GM19468 (cell line): Measurements from ENCODE around the gene TMEM114.
"Not testable (repeated sequence)": the region's sequence is repeated elsewhere in the genome, so short reads cannot be mapped to it uniquely, and the experiment has no call there.

Experiments used
- ATAC-seq: cut with Tn5 transposase; IDR thresholded peaks from one replicate; pipeline ENCODE4 v1.9.1; 2021; ENCODE audit warnings: mild to moderate bottlenecking, moderate library complexity, moderate number of reproducible peaks; ENCODE audit not compliant: unreplicated experiment; ENCODE audit errors: extremely low read depth

TMEM114 gene

DNA sequence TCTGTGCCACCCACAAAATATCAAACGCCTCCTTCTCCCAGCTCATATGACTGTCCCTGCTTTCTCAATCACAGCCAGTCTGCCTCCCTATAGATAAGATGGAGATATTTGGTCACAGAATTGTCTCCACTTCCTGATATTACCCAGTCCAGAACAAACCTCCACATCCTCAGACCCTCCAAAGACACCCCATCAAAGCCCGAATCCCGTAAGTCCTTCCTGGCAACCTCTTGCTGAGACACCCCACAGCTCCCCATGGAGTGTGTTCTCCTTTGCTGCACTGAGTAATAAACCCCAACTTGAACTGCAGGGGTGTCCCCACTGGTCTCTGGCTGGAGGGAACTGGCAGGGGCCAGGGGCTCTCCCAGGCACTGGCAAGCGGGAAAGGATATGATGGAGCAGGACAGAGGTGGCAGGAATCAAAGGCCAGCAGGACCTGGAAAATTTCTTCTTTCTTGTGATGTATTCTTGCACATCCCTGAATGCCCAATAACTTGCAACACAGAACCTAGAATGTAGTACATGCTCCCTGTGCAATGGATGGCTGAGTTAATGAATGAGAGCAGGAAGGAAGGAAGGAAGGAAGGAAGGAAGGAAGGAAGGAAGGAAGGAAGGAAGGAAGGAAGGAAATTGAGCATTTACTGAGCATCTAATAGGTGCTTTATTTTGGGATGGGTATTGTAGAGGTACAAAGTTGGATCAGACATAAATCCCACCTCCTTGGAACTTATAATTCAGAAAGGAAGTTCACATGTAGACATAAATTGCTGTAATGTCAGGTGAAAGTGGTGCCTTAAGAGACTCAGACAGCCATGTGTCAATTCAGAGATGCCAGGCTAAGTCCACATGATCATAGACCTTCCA lies 13.9 kb downstream of the TMEM114 start:
- no peak for ATAC-seq

DNA sequence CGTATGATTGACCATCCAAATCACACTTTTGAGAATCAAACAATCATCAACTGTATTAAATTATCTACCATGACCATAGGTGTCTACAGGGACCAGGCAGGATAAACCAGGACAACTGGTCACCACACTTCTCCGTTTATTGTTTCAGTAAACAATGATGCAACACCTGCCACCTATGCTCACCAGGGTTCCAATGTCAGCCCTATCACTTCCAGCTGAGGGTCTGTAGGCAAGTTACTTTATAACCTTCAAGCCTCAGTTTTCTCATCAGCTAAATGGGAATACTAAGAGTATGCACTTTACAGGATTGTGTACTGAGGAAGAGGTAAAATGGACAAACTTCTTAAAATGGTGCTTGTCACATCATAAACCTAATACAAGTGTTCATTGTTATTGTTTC lies 14.9 kb downstream of the TMEM114 start:
- ATAC-seq = no peak

DNA sequence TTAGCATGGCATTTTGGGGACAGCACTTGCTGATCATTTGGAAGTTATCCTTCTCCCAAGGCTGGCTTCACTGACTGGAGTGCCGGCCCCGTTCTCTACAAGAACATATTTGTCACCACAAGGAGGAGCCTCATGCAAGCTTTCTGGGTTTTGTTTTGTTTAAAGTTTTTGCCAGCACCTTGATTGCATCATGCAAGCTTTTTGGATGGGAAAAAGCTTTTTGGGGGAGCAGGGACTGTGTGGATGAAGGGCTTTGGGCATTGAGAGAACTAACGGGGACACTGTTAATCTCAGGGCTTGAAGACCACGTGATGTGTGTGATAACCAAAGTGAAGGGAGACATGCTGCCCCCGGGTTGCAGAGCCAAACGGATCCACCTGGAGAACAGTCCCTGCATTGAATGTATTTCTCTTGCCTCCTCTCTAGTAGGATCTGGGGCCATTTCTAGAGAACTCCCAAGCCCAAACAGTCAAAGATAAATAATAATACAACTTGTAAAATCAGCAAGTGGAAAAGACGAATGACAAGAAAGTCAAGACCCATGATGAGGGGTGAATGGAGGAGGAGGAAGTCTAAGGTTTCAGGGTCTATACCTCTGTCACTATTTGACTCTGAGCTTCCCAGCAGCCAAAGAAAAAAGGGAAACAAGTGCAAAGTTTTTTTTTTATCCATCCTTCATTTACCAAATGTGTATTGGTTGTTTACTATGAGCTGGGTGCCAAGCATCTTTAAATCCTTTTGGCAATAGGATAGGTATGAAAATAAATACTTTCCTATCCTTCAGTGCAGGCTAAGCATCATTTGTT lies 17.2 kb downstream of the TMEM114 start:
- ATAC-seq = no peak

DNA sequence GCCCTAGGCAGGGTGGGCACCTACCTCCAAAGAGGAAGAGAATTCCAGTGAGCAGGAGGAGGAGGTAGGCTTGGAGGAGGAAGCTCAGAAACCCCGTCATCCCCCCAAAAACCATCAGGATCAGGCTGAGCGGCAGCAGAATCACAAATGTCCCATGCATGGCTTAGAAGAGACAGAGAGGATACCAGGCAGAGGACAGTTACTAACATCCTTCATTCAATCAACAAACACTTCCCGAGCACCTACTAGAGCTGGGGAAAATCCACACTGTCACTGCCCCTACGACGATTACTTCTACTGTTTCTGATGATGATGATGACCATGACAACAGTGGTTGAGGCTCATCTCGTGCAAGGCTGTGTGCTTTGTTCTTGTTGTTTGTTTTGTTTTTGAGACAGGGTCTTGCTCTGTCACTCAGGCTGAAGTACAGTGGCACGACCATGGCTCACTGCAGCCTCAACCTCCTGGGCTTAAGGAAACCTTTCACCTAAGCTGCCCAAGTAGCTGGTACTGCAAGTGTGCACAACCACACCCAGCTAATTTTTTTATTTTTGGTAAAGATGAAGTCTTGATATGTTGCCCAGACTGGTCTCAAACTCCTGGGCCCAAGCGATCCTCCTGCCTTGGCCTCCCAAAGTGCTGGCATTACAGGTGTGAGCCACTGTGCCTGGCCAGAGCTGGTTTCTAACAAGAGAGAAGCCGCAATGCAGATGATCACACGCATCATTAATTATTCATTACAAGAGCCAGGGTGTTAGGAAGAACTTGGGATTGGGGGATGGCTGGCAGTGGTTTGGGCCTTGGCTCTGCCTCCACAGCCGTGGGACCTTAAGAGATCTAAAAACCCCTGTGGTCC lies 18.0 kb downstream of the TMEM114 start:
- ATAC-seq = no peak

DNA sequence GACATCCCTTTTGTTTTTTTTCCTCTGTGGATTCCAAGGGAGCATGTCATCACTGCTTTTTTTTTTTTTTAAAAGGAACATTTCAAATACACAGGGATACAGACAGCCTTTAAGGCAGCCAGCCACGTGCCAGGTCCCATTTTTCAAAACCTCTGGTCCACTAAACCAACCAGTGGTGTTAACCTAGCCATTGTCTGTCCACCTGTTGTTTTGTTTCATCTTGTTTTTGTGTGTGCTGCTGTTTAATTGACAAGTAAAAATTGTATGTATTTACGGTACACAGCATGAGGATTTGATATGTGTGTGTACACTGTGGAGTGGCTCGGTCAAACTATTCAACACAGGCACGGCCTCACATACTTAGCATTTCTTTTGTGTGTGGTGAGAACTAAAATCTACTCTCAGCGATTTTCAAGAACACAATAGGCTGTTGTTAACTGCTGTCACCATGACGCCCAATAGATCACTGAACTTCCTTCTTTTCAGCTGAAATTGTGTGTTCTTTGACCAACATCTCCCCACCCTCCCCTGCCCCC lies 19.2 kb downstream of the TMEM114 start:
- no peak for ATAC-seq

DNA sequence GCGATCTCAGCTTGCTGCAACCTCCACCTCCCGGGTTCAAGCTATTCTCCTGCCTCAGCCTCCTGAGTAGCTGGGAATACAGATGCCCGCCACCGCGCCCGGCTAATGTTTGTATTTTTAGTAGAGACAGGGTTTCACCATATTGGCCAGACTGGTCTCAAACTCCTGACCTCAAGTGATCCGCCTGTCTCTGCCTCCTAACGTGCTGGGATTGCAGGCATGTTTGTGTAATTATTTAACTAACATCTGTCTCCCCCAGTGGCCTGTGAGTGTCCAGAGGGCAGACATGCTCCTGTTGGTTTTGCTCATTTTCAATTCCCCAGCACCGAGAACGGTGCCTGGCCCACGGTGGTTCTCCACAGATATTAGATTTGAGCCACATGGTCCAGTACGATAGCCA lies 19.9 kb downstream of the TMEM114 start:
- ATAC-seq = not testable (repeated sequence)

DNA sequence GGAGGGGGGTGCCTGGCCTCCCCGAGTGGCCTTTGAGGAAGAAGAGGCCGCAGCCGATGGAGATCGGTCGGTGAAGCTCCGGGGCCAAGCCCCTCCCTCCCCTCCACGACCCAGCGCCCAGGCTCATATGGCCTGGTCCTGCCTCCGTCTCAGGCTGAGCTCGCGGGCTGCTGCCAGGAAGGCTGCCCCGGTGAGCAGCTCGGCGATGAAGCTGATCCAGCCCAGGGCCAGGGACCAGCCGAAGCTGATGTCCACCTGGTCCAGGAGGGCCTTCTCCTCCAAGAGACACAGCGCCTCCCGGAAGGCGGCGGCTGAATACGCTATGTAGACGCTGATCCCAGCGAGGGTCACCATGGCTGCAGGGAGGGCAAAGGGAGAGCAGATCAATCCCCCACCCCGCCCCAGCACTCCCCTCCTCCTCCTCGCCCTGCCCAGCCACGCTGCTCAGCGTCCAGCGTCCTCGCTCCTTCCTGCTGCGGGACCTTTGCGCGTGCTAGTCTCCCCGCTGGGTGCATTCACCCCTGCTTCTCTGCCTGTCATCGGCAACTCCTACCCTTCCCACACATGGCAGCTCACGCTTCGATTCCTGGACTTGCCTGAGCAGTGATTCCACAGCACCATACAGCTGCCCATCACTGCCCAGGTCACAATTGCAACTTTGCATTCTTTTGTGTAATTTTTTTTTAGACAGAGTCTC lies 20.5 kb downstream of the TMEM114 start:
- ATAC-seq = no peak

DNA sequence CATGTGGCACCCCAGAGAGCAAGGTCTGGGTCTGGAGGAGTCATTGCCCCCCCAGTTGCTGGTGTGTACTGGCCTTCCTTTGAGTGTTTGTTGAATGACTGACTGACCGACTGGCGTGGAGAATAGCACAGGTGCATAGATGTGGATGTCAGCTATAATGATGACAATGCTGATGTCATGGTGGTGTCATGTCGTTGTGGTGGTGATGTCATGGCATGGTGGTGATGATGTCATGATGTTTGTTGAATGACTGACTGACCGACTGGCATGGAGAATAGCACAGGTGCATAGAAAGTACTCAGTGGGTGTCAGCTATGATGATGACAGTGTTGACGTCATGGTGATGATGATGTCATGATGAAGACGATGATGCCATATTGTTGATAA lies 22.1 kb downstream of the TMEM114 start:
- no peak for ATAC-seq

DNA sequence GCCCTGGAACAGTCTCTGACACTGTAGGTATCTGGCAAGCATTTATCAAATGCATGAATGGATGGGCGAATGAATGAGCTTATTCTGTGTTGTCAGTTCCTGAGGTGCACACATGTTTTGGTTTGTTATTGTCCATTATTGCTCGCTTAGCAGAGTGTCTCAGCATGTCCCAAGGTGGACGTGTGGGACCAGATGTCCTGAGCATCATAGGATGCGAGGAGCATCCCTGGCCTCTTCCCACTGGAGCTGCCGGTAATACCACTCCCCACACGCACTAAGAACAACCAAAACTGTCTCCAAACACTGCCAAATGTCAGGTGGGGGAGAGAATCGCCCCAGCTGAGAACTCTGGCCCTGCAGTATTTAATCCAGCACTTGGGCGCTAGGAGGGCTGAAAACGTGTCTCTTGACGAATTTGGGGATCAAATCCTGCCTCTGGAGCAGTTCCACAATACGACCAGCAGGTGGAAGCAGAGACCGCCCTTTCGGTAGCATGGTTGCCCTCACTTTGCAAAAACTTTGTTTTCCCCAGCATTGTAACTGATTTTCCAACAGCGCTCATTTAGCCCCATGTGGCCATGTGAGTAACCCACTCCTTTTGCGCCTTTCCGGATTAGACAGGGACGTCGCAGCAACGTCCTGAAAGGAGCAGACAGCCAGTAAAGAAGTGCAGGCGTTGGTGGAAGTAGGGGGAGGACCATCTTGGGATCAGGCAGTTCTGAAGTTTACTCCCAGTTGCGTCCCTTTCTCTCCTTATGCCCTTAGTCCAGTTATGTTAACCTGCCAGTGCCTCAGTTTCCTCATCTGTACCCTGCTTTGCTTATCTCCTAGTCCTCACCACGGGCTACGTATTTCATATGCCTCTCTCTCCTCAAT lies 22.7 kb downstream of the TMEM114 start:
- ATAC-seq = peak; percentile 80

DNA sequence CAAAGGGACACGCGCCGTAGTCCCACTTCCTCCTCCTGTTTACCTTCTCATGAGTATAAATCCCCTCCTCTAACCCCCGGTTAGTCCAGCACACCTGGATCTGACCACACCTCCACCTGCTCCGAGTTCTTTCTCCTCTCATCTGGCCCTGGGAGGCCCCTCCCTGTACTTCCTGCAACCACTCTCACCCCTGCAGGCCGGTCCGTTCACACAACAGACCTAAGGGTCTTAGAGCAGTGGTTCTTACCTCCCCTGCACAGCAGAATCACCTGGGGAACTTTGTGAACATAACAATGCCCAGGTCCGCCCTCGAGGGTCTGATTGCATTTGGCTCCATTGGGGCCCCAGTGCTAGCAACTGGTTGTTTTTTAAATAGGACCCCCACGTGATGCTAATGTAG lies 24.8 kb downstream of the TMEM114 start:
- ATAC-seq = no peak

DNA sequence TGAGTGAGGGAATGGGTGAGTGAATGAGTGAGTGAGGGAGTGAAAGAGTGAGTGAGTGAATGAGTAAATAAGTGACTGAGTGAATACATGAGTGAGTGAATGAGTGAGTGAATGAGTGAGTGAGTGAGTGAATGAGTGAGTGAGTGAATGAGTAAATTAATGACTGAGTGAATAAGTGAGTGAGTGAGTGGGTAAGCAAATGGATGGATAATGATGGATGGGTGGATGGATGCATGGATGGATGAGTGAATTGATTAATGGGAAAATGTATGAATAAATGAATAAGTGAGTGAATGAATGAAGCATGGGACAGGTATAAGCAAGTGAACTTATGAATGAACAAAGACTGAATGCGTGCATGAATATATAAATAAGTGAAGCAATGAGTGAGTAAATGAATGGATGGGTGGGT lies 25.4 kb downstream of the TMEM114 start:
- ATAC-seq = no peak

DNA sequence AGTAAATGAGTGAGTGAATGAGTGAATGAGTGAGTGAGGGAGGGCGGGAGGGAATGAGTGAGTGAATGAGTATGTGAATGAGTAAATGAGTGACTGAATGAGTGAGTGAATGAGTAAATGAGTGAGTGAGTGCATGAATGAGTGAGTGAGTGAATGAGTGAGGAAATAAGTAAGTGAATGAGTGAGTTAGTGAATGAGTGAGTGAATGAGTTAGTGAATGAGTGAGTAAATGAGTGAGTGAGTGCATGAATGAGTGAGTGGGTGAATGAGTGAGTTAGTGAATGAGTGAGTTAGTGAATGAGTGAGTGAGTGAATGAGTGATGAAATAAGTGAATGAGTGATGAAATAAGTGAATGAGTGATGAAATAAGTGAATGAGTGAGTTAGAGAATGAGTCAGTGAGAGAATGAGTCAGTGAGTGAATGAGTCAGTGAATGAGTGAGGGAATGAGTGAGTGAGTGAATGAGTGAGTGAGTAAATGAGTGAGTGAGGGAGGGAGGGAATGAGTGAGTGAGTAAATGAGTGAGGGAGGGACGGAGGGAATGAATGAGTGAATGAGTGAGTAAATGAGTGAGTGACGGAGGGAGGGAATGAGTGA lies 26.3 kb downstream of the TMEM114 start:
- not testable (repeated sequence) for ATAC-seq

DNA sequence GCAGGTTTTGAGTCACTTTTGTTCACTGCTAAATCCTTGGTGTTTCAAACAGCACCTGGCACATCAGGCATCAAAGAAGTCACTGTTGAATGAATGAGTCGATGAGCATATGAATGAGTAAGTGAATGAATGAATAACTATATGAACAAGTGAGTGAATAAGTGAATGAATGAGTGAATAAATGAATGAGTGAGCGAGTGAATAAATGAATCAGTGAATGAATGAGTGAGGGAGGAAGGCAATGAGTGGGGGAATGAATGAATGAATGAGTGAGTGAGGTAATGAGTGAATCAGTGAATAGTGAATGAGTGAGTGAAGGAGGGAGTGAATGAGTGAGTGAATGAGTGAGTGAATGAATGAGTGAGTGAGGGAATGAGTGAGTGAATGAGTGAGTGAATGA lies 28.8 kb downstream of the TMEM114 start:
- no peak for ATAC-seq

DNA sequence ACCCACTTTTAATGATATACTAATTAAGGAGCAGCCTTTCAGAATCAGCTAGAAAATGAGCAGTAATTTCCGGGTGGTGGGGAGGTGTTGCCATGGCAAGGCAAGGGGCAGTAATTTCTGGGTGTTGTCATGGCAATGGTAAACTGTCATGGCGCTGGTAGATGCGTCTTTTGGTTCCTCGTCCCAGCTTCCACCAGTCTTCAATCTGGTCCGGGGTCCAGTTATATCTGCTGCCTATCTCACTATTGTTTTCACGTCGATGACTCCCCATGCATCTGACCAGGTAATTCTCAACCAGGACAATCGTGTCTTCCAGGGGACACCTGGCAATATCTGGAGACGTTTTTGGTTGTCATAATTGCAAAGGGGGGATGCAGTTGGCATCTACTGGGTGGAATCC lies 34.9 kb downstream of the TMEM114 start:
- no peak for ATAC-seq

DNA sequence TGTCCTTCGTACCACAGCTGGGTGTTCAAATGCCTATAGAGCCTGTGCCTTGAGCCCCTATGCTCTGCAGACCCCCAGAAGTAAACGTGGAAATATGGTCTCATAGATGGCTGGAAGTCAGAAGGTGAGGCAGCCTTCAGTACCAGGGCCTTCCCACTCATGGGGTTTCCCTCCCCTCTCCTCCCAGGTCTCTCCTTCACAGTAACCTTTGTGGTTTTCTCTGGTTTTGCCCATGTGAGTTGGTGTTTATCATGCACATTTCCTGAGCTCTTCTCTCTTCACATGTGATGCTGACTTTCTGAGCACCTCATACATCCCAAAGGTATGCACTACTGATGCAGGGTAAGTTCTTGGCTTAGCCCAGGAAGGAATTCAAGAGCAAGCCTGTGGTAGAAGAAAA lies 35.4 kb downstream of the TMEM114 start:
- ATAC-seq = no peak

DNA sequence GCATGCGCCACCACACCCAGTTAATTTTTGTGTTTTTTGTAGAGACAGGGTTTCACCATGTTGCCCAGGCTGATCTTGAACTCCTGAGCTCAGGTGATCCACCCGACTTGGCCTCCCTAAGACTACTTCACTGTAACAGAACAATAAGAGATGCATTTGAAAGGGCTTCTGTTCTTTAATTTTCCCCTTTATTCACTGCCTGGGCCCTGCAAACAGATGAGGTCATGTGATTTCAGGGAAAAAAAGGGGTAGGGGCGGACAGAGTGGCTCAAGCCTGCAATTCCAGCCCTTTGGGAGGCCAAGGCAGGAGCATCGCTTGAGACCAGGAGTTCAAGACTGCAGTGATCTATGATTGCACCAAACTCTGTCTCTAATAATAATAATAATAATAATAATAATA lies 36.3 kb downstream of the TMEM114 start:
- no peak for ATAC-seq

DNA sequence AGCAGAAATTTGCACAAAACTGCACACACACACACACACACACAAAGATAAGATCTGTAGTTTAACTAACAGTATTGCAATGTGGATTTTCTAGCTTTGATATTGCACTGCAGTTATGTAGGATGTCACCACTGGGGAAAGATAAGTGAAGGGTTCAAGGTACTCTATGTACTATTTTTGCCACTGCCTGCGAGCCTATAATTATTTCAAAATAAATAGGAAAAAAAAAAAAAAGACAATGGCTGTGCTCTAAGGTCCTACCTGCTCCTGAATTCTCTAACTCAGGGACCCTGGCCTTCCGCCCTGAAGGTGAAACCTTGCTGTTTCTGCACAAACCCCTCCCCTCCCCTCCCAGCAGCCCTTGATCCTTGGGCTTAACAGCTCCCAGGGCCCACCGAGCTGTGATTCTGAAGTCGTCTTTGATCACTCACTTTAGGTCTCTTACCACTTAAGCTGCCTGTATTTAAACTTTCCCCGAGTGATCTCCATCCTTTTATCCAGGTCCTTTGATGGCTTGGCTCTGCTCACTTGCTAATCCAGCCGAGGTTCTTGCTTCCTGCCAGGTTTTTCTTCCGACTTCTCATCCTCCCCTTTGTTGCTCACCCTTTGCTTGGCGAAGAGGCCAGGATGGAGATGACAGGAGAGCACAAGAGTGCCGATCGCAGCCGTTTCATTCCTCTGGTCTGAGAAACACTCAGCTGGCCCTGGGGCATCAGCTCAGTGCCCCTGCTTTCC lies 37.7 kb downstream of the TMEM114 start:
- no peak for ATAC-seq
